Heart left ventricle (tissue), 13 donors: ENCODE measurements around the gene DDX27.

Experiments used
- POLR2A ChIP-seq, 2 donors: fragments of 450-650 bp; IDR thresholded peaks; one replicate each; pipeline ENCODE4 v1.6.1; 2017; ENCODE audit warnings: antibody characterized with exemption in 2 of 2, mild to moderate bottlenecking in 2 of 2, moderate library complexity in 2 of 2
- TF ChIP-seq, protein P1 (sequence below), 12 donors: fragments of 200-600 bp; sonication (generic) in 4 of 12; IDR thresholded peaks; one replicate each; pipeline versions ENCODE4 v1.5.0 to v1.8.0; 2018 to 2022; ENCODE audit warnings: antibody characterized with exemption in 12 of 12, mild to moderate bottlenecking in 5 of 12
- donor health status: ischemic (EF 13 %, LVEDD 7.1; RV severe dilation, severe dysfunction).
- donor health status: DM: no; HTN: yes; CAD: no.
- donor health status: DM: no; HTN: no; CAD: no.
- donor health status: ischemic (EF 25% LVEDD 6.9; RV normal size, moderate dysfunction).
- donor health status: ischemic (EF 25% LVEDD 5.7; RV mildly dilated, moderate dysfunction).
- donor health status: ischemic (EF 35%, LVEDD 5.7; RV mildly dilated, moderate dysfunction).
- donor health status: nonischemic (EF 11% LVEDD 7.7; RV severe dilation, severe dysfunction).
- donor health status: DM: yes; HTN: yes; CAD: no.
- donor health status: PGD.
- donor health status: ischemic (EF 29% LVEDD 5.4; RV normal size, mild dysfunction).
- donor health status: nonischemic (EF 23%, LVEDD 6.1; RV moderate dilation, normal function).

DNA sequence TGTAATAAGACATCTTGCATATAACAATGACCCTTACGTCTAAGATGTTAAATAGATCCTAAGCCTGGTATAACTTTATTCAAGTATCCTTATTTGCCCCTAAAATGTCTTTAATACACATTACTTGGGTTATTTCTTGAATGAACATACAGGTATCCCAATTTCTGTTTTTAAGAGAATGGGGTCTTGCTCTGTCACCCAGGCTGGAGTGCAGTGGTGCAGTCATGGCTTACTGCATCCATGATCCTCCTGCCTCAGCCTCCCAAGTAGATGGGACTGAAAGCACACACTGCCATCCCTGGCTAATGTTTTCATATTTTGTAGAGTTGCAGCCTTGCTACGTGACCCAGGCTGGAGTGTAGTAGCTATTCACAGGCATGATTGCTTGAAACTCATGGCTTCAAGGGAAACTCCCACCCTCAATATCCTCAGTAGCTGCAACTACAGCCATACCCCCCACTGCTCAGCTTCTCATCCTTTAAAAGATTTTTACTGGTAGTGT, 69.1 kb downstream of the DDX27 start:
- TF ChIP-seq, protein P1, sequence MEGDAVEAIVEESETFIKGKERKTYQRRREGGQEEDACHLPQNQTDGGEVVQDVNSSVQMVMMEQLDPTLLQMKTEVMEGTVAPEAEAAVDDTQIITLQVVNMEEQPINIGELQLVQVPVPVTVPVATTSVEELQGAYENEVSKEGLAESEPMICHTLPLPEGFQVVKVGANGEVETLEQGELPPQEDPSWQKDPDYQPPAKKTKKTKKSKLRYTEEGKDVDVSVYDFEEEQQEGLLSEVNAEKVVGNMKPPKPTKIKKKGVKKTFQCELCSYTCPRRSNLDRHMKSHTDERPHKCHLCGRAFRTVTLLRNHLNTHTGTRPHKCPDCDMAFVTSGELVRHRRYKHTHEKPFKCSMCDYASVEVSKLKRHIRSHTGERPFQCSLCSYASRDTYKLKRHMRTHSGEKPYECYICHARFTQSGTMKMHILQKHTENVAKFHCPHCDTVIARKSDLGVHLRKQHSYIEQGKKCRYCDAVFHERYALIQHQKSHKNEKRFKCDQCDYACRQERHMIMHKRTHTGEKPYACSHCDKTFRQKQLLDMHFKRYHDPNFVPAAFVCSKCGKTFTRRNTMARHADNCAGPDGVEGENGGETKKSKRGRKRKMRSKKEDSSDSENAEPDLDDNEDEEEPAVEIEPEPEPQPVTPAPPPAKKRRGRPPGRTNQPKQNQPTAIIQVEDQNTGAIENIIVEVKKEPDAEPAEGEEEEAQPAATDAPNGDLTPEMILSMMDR (IDR thresholded peaks at IDR 0.05): no peak
- no peak for TF ChIP-seq POLR2A (IDR thresholded peaks at IDR 0.05)
